HCT116 (cell line): ENCODE data around the gene GAB2. TPM values are rescaled to one million over a fixed set of nuclear protein-coding genes. Genes with fewer than 3 reads are reported as not detected.

ENCODE experiments used
- ATAC-seq: fragments of 200-7000 bp; cut with Tn5 transposase; 2 replicates; pipeline ENCODE4 v1.9.1; 2020; ENCODE audit warnings: mild to moderate bottlenecking, moderate library complexity
- BruUV-seq: library from RNA; stranded (reverse); fragments of 400-500 nt; replicated peaks from 2 replicates; lab custom pipeline; 2021; lab: Mats Ljungman, UMichigan
- CTCF ChIA-PET: fragments of 300-600 bp; sonication (Branson Sonifier 250); formaldehyde crosslinking; loops from one replicate; lab custom pipeline; 2021; ENCODE audit warnings: antibody characterized with exemption; lab: Charles Lee
- POLR2A ChIA-PET: fragments of 300-600, 350-600 bp; sonication (Branson Sonifier 250); formaldehyde crosslinking; loops from one replicate; lab custom pipeline; 2021; ENCODE audit warnings: antibody characterized with exemption; lab: Charles Lee
- RAD21 ChIA-PET, 2 experiments: fragments of 300-600 bp; sonication (Branson Sonifier 250); formaldehyde crosslinking; loops; one replicate each; lab custom pipeline; 2023; ENCODE audit warnings: low total read pairs in 2 of 2; ENCODE audit not compliant: uncharacterized antibody in 2 of 2, unreplicated experiment in 2 of 2, low non-redundant PET in 1 of 2; lab: Charles Lee
- DNase-seq: peaks from one replicate; pipeline ENCODE4 v3.0.0-alpha.2; 2010; ENCODE audit warnings: low read depth, low spot score
- H2AFZ ChIP-seq: fragments of 200-600 bp; shearing (Covaris generic), sonication (generic); 2 replicates; pipeline ENCODE4 v1.6.1; 2017; ENCODE audit warnings: low read depth, mixed run types, mixed read lengths, antibody characterized with exemption, low read length; ENCODE audit not compliant: poor library complexity, severe bottlenecking
- H3K27ac ChIP-seq: 2 replicates; pipeline ENCODE4 v1.5.1; 2012; ENCODE audit warnings: low read depth, low read length
- H3K27me3 ChIP-seq: fragments of 200-600 bp; sonication (generic); 2 replicates; pipeline ENCODE4 v1.6.1; 2016; ENCODE audit warnings: mixed run types, low read length, mixed read lengths; ENCODE audit not compliant: insufficient read depth
- H3K36me3 ChIP-seq, 2 experiments: fragments of 200-500 bp in 1 of 2; fragments of 200-600 bp in 1 of 2; sonication (Bioruptor generic) in 1 of 2; sonication (generic) in 1 of 2; 2 replicates each; pipeline versions ENCODE4 v1.5.1 to v1.6.1; 2014 to 2016; ENCODE audit warnings: low read length in 2 of 2, inconsistent platforms in 1 of 2, mixed read lengths in 1 of 2, mixed run types in 1 of 2; ENCODE audit not compliant: insufficient read depth in 2 of 2, control insufficient read depth in 1 of 2
- H3K4me1 ChIP-seq, 2 experiments: fragments of 200-600 bp in 1 of 2; sonication (generic) in 1 of 2; 2 replicates each; pipeline versions ENCODE4 v1.5.1 to v1.6.1; 2012 to 2017; ENCODE audit warnings: low read length in 2 of 2, inconsistent platforms in 1 of 2, mild to moderate bottlenecking in 1 of 2, mixed read lengths in 1 of 2, mixed run types in 1 of 2, moderate library complexity in 1 of 2; ENCODE audit not compliant: insufficient read depth in 2 of 2, control insufficient read depth in 1 of 2
- H3K4me2 ChIP-seq: fragments of 200-600 bp; sonication (generic); 2 replicates; pipeline ENCODE4 v1.6.1; 2017; ENCODE audit warnings: mixed run types, low read length, mixed read lengths
- H3K4me3 ChIP-seq, 2 experiments: fragments of 200-600 bp in 1 of 2; sonication (generic) in 1 of 2; replicated peaks in 1 of 2; 2 replicates each; pipeline ENCODE4 v1.5.1; 2011 to 2016; ENCODE audit warnings: low read length in 2 of 2, control low read depth in 1 of 2, low read depth in 1 of 2, mild to moderate bottlenecking in 1 of 2, mixed read lengths in 1 of 2, mixed run types in 1 of 2
- H3K79me2 ChIP-seq: fragments of 200-600 bp; sonication (generic); 2 replicates; pipeline ENCODE4 v1.6.1; 2017; ENCODE audit warnings: mild to moderate bottlenecking, mixed run types, low read length, moderate library complexity, mixed read lengths; ENCODE audit not compliant: insufficient read depth
- H3K9ac ChIP-seq: fragments of 200-600 bp; sonication (generic); 2 replicates; pipeline ENCODE4 v1.6.1; 2016; ENCODE audit warnings: low read length, mixed read lengths
- H3K9me2 ChIP-seq: fragments of 200-600 bp; sonication (generic), shearing (Covaris generic); 2 replicates; pipeline ENCODE4 v1.6.1; 2017; ENCODE audit warnings: mixed run types, mild to moderate bottlenecking, moderate library complexity; ENCODE audit not compliant: insufficient read depth
- H3K9me3 ChIP-seq, 2 experiments: fragments of 200-500 bp in 1 of 2; fragments of 200-600 bp in 1 of 2; sonication (Bioruptor generic) in 1 of 2; sonication (generic) in 1 of 2; 2 replicates each; pipeline ENCODE4 v1.6.1; 2014 to 2017; ENCODE audit warnings: low read length in 2 of 2, mixed read lengths in 2 of 2, inconsistent platforms in 1 of 2, low read depth in 1 of 2, mild to moderate bottlenecking in 1 of 2, mixed run types in 1 of 2, moderate library complexity in 1 of 2; ENCODE audit not compliant: control insufficient read depth in 1 of 2, insufficient read depth in 1 of 2
- H4K20me1 ChIP-seq: fragments of 200-600 bp; sonication (generic), shearing (Covaris generic); 2 replicates; pipeline ENCODE4 v1.6.1; 2017; ENCODE audit warnings: mixed run types, mild to moderate bottlenecking, moderate library complexity; ENCODE audit not compliant: insufficient read depth
- CBX3 ChIP-seq: IDR thresholded peaks from 2 replicates; pipeline ENCODE4 v1.6.1; 2012; ENCODE audit warnings: low read depth
- EGR1 ChIP-seq: IDR thresholded peaks from 2 replicates; pipeline ENCODE4 v1.6.1; 2012; ENCODE audit warnings: low read depth
- EZH2phosphoT487 ChIP-seq: fragments of 200-600 bp; IDR thresholded peaks from 2 replicates; pipeline ENCODE4 v1.6.1; 2018; ENCODE audit warnings: antibody characterized with exemption, borderline replicate concordance
- FOSL1 ChIP-seq: IDR thresholded peaks from 2 replicates; pipeline ENCODE4 v1.6.1; 2012; ENCODE audit warnings: low read depth
- POLR2AphosphoS5 ChIP-seq: IDR thresholded peaks from 2 replicates; pipeline ENCODE4 v1.6.1; 2011; ENCODE audit warnings: mild to moderate bottlenecking, low read depth, low read length, moderate library complexity
- SP1 ChIP-seq: IDR thresholded peaks from 2 replicates; pipeline ENCODE4 v1.6.1; 2012; ENCODE audit warnings: low read depth
- TCF7L2 ChIP-seq: IDR thresholded peaks from 2 replicates; pipeline ENCODE4 v1.7.0; 2011; ENCODE audit warnings: borderline replicate concordance, inconsistent platforms; ENCODE audit not compliant: insufficient read depth, insufficient read length; ENCODE audit errors: extremely low read depth
- ZFX ChIP-seq: fragments of 450-650 bp; IDR thresholded peaks from 2 replicates; pipeline ENCODE4 v1.6.1; 2017
- intact Hi-C: fragments of 100-400 bp; cut with micrococcal nuclease; formaldehyde crosslinking; loops from 2 replicates; pipeline ENCODE4 v1.10.0; 2022
- total RNA-seq: library from RNA; stranded (reverse); gene quantifications from one replicate; pipeline ENCODE4 v1.2.1, GENCODE V29; 2021; ENCODE audit not compliant: unreplicated experiment
- TF ChIP-seq, protein P1 (sequence below): IDR thresholded peaks from 2 replicates; pipeline ENCODE4 v1.6.1; 2012
- TF ChIP-seq, protein P2 (sequence below): IDR thresholded peaks from 2 replicates; pipeline ENCODE4 v1.6.1; 2011; ENCODE audit warnings: mild to moderate bottlenecking, low read length, moderate library complexity; ENCODE audit not compliant: insufficient replicate concordance; ENCODE audit errors: extremely low read depth

The GAB2 gene
- total RNA-seq, 1 experiment from 2014 or later = 1.9 TPM

DNA sequence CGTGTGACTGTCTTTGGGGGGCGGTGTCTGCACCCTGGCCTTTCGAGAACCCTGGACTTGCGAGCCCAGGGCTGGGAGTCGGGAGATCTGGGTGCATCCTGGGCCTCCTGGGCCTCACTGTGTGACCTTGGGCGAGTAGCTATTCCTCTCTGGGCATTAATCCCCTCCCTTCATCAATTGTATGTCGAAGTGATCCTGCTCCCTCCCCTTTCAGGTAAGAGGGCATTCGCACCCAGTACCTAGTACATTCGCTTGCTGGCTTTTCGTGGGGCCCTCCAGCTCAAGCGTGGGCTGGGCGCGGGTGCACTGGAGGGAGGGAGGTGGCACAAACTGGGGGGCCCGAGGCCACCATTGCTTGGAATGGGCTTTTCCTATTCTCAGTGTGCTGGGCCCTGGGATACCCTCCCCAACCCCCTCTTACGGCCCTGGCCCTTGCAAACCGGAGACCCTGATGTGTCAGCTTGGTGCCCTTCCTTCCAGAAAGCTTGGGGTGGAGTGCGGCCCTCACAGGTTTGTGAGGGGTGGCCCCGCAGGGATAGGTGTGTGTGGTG lies 228.4 kb downstream of the GAB2 start:
- POLR2A ChIA-PET = interaction anchor here (1.2 kb wide), 1 partner anchor 20 kb away, joined by 8 read pairs; no protein-coding TSS in a partner anchor
- intact Hi-C loops = no loop called here
- Histone ChIP-seq H3K9ac (peak overlapping the region; percentile 64), H3K27me3 (no peaks in the 10 kb centered on the region), H3K4me3 (peak overlapping the region; percentile 66 to 80), H3K36me3 (no peaks in the 10 kb centered on the region), H3K4me2 (peak overlapping the region; percentile 88), H3K27ac (no peak overlapping the region; the same call in 1 of the 2 replicates), H4K20me1 (no peaks in the 10 kb centered on the region), H3K4me1 (peaks cover 8 to 42% of the 10 kb centered on the region in 2 experiments), H3K9me2 (no peaks in the 10 kb centered on the region), H3K79me2 (no peaks in the 10 kb centered on the region), H3K9me3 (no peaks in the 10 kb centered on the region), H2AFZ (no peak overlapping the region)
- BruUV-seq = no TSS peak
- TF ChIP-seq POLR2AphosphoS5 = no peak
- TF ChIP-seq ZFX = peak; percentile 46; the same call in 1 of the 2 replicates
- RAD21 ChIA-PET = interaction anchor here in 1 of 2 experiments (0.6 kb wide), 1 partner anchor 243 kb away, joined by 3 read pairs; no protein-coding TSS in a partner anchor
- no peak for DNase-seq
- peak; percentile 3 for ATAC-seq
- CTCF ChIA-PET = no interaction called here

DNA sequence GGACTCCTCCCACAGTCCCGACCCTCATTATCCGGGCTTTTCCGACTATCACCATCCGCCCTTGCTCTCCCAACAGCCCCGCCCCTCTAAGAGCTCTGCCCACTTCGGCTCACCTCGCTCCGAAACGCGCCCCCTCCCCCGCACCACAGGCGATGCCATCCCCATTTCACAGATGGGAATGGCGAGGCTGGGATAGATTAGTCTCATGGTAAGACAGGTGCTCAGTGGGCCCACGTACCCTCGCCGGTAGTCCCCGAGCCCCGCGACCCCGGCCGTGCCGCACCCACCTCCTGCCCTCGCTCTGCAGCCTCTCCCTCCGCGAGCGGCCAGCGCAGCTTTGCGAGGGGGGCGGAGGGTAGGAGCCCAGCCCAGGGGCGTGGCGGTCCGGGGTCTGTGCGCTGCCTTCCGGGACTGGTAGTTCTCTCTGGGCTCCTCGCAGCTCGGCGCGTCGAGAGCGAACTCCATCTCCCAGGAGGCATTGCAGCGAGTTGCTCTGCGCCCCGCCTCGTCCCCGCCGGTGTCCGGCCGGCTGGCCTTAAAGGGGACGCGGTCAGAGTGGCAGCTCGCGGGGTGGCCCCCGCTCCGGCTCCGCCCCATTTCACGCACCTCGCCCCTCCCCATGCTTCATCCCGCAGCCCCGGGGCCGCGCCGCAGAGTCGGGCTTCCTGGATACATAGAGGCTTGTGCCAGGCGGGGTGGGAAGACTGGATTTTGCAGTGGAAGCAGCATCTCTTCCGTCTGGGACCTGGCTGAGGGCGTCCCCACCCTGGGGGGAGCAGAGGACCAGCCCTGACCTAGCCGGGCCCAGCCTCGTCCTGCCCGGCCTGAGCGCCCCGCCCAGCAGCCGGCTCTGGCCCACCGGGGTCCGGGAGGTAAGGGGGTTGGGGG lies 229.1 kb downstream of the GAB2 start, which contains the start of the genes KCTD21 and USP35:
Gene KCTD21, minus strand, starts transcription at position 341 of the 888 bp plus-strand sequence. CDS start 14,072 bp downstream, outside the sequence.
Gene USP35, plus strand, starts transcription at position 634 of the 888 bp plus-strand sequence. CDS start 7,327 bp downstream, outside the sequence.
- Histone ChIP-seq H3K27ac (no peak within 1 kb of the TSS; the same call in 1 of the 2 replicates), H3K9ac (peak within 1 kb of the TSS; percentile 64), H3K9me3 (no peaks in the 10 kb centered on the region), H3K79me2 (no peaks in the 10 kb centered on the region), H3K9me2 (no peaks in the 10 kb centered on the region), H2AFZ (no peak within 1 kb of the TSS), H3K4me2 (peak within 1 kb of the TSS; percentile 88), H3K36me3 (no peaks in the 10 kb centered on the region), H4K20me1 (no peaks in the 10 kb centered on the region), H3K4me3 (peak within 1 kb of the TSS; percentile 66 to 80), H3K4me1 (peaks cover 8 to 41% of the 10 kb centered on the region in 2 experiments), H3K27me3 (no peaks in the 10 kb centered on the region)
- intact Hi-C loops = no loop called here
- BruUV-seq = no TSS peak
- DNase-seq (peak; percentile 90), ATAC-seq (peak; percentile 97)
- peak; percentile 41 for TF ChIP-seq TCF7L2
- TF ChIP-seq, protein P1, sequence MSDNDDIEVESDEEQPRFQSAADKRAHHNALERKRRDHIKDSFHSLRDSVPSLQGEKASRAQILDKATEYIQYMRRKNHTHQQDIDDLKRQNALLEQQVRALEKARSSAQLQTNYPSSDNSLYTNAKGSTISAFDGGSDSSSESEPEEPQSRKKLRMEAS = peak; percentile 72; the same call in 1 of the 2 replicates
- peak; percentile 78 for TF ChIP-seq EGR1
- peak; percentile 71 for TF ChIP-seq POLR2AphosphoS5
- 0 out of 2 replicates have a peak, but pooled peaks have one; percentile 48 for TF ChIP-seq CBX3
- TF ChIP-seq, protein P2, sequence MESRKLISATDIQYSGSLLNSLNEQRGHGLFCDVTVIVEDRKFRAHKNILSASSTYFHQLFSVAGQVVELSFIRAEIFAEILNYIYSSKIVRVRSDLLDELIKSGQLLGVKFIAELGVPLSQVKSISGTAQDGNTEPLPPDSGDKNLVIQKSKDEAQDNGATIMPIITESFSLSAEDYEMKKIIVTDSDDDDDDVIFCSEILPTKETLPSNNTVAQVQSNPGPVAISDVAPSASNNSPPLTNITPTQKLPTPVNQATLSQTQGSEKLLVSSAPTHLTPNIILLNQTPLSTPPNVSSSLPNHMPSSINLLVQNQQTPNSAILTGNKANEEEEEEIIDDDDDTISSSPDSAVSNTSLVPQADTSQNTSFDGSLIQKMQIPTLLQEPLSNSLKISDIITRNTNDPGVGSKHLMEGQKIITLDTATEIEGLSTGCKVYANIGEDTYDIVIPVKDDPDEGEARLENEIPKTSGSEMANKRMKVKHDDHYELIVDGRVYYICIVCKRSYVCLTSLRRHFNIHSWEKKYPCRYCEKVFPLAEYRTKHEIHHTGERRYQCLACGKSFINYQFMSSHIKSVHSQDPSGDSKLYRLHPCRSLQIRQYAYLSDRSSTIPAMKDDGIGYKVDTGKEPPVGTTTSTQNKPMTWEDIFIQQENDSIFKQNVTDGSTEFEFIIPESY = no peak
- peak; percentile 96 for TF ChIP-seq SP1
- TF ChIP-seq EZH2phosphoT487 = no peak
- TF ChIP-seq ZFX = 0 out of 2 replicates have a peak, but pooled peaks have one; percentile 58
- TF ChIP-seq FOSL1 = no peak
- POLR2A ChIA-PET = interaction anchor here (0.9 to 1.2 kb wide), 2 partner anchors 17 to 21 kb away, joined by 6 to 8 read pairs; no protein-coding TSS in a partner anchor
- CTCF ChIA-PET = interaction anchor here (1.0 kb wide), 1 partner anchor 40 kb away, joined by 5 read pairs; no protein-coding TSS in a partner anchor
- RAD21 ChIA-PET = interaction anchor here in 1 of 2 experiments (0.6 kb wide), 1 partner anchor 243 kb away, joined by 3 read pairs; no protein-coding TSS in a partner anchor
